ENCODE results near the gene SLC26A5.

DNA sequence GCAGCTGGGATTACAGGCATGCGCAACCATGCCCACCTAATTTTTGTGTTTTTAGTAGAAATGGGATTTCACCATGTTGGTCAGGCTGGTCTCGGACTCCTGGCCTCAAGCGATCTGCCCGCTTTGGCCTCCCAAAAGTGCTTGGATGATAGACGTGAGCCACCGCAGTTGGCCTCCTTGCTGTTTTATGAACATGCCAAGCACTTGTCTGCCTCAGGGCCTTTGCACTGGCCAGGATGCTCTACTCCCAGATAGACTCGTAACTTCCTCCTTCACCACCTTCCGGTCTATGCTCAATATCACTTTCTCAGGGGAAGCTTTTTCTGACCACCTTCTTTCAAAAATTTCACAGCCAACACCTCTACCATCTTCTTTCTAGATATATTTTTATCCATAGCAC lies 6.3 kb downstream of the SLC26A5 start:
- TF ChIP-seq, protein P1, sequence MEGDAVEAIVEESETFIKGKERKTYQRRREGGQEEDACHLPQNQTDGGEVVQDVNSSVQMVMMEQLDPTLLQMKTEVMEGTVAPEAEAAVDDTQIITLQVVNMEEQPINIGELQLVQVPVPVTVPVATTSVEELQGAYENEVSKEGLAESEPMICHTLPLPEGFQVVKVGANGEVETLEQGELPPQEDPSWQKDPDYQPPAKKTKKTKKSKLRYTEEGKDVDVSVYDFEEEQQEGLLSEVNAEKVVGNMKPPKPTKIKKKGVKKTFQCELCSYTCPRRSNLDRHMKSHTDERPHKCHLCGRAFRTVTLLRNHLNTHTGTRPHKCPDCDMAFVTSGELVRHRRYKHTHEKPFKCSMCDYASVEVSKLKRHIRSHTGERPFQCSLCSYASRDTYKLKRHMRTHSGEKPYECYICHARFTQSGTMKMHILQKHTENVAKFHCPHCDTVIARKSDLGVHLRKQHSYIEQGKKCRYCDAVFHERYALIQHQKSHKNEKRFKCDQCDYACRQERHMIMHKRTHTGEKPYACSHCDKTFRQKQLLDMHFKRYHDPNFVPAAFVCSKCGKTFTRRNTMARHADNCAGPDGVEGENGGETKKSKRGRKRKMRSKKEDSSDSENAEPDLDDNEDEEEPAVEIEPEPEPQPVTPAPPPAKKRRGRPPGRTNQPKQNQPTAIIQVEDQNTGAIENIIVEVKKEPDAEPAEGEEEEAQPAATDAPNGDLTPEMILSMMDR (IDR thresholded peaks at IDR 0.05): no peak
- TF ChIP-seq POLR2AphosphoS5 (IDR thresholded peaks at IDR 0.05; ENCODE audit: low read depth, low read length): no peak
- TF ChIP-seq TCF7L2 (IDR thresholded peaks at IDR 0.05; ENCODE audit: low read depth, low read length): no peak
